Activated CD8-positive, alpha-beta memory T cell treated with anti-CD3 and anti-CD28 coated beads for 1 hour (primary cell): ENCODE data around the gene IMMP2L.
"Not testable (repeated sequence)": the region's sequence is repeated elsewhere in the genome, so short reads cannot be mapped to it uniquely, and the experiment has no call there.

Experiments used
- DNase-seq, 2 donors: peaks; one replicate each; pipeline ENCODE4 v3.0.0-alpha.2; 2020; ENCODE audit warnings: low read depth in 1 of 2; ENCODE audit errors: extremely low read depth in 1 of 2

Gene IMMP2L

DNA sequence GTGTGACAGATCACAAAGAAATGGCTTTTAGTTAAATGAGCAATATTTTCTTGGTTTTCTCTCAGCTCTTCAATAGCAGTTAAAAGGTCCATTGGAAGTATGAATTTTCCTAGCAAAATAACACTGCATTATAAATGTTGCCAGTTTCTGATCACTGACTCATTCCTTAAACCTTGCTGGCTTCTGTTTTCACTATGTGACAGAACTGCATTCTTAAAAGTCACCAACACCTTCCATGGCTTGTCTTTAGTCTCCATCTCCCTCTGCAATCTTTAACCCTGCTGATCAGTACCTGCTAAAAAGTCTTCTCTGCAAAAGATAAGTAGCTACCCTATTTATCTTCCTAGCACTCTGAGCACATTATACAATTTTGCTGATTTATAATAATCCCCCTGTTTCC lies 876.4 kb downstream of the IMMP2L start:
- DNase-seq: no peak

DNA sequence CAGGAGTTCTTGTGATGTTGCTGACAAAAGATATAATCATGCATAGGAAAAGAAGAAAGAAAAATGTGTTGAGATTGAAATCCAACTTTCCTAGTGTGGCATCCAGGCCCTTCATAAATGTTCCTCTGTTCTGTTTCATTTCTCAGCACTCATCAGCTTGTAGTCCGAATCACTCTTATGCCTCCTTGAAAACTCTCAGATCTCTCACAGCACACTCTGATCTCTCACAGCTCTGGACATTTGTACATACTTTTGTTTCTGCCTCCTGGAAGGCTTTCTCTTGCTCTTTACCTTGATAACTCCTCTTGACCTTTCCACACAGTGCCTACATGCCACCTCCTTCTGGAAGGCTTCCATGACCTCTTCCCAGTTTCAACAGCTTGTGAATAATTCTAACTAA lies 880.4 kb downstream of the IMMP2L start:
- DNase-seq: no peak

DNA sequence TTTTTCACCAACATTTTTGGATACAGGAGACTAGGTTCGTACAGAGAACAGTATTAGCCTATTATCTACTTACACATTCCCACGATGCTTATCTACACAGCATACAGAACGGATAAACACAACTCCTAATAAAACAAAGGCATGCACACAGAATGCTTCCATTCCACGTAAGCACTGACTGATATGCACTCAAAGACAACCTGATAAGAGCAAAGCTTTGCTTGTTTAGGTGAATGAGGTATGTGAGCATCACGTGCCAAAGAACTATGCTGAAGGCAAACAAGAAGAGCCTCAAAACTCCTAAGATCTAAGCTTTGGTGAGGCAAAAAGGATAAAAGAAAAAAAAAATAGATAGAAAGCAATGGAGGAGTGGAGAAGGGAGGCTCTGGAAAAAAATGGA lies 884.9 kb downstream of the IMMP2L start:
- DNase-seq: no peak

DNA sequence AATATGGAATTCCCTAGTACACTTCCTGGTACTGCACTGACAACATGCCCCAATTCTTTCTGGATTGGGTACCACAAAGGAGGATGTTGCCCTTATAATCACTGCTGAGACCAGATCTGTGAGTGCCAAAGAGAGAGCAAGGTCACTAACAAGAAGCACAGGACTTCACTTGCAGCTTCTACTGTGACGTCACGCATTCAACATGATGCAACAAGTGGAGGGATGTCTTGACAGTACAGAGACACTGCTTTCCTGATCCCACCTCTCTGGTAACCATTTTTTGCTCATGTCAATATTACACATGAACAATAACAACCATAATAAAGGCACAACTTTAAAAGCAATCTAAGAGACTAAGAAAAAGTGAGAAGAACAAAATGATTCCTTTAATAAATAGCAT lies 885.5 kb downstream of the IMMP2L start:
- DNase-seq: no peak

DNA sequence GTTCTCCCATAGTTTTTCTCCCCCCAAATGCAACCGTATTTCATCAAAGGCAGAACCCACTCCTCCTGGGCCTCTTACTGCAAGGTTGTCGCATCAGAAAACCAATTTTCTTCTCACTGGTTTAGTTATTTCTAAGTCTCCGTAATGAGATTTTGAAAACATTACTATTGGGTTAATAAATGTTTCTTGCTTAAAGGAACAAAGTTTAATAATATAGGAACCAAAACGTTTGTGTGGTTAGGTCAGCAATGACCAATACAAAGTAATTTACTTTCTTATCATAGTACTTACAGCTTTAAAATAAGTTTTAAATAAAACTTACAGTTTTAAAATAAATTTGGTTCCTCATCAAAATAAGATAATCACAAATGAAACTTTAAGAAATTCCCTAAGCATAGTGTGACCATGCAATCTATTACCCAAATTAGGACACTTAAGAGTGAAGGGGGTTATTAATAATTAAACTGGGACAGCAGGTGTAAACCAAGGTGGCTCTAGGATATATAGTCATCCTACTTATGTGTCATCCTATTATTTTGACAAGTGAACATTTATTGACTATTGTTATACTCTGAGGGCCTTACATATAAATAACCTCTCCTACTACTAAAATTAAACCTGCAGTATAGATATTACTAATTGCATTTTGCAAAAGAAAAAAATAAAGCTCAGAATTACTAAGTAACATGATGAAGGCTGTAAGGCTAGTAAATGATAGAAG lies 886.7 kb downstream of the IMMP2L start:
- DNase-seq: no peak

DNA sequence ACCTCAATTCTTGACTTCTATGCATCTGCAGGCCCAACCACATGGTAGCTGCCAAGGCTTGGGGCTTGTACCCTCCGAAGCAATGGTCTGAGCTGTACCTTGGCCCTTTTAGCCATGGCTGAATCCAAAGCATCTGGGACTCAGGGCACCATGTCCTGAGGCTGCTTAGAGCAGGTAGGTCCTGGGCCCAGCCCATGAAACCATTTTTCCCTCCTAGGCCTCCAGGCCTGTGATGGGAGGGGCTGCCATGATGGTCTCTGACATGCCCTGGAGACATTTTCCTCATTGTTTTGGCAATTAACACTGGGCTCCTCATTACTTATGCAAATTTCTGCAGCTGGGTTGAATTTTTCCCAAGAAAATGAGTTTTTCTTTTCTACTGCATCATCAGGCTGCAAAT lies 889.1 kb downstream of the IMMP2L start:
- DNase-seq: no peak

DNA sequence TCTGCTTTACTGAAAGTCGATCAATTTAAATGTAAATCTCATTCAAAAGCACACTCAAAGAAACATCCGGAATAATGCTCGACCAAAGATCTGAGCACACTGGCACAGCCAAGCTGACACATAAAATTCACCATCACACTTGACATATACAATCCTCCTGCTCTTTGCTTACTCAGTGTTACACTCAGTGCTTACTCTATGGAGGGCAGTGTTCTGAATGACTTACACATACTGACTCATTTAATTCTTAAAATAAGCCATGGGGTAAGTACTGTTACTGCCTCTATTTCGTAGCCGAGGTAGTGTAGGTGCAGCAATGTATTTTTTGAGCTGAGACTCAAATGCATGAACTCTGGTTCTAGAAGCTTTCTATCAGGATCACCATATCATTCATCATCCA lies 892.9 kb downstream of the IMMP2L start:
- no peak for DNase-seq

DNA sequence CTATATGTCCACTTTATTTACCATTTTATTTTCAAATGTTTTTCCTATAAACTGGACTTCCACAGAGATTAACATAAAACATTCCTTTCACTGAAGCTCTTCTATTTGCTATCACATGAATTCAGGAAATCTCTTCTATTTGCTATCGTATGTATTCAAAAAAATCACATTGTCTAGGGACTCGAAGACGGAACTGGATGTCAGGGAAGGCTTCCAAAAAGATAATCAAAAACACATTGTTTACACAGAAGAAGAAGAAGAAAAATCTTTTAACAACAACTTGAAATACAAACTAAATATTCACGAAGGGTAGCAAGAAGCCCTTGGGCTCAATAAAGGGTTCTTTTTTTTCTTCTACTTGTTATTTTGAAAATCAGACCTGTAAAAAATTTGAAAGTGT lies 897.5 kb downstream of the IMMP2L start:
- DNase-seq: no peak

DNA sequence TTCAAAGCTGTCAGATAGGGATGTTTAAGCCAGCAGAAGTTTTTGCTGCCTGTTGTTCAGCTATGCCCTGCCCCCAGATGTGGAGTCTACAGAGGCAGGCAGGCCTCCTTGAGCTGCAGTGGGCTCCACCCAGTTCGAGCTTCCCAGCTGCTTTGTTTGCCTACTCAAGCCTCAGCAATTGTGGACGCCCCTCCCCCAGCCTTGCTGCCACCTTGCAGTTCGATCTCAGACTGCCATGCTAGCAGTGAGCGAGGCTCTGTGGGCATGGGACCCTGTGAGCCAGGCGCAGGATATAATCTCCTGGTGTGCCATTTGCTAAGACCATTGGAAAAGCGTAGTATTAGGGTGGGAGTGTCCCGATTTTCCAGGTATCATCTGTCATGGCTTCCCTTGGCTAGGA lies 901.7 kb downstream of the IMMP2L start:
- not testable (repeated sequence) for DNase-seq

DNA sequence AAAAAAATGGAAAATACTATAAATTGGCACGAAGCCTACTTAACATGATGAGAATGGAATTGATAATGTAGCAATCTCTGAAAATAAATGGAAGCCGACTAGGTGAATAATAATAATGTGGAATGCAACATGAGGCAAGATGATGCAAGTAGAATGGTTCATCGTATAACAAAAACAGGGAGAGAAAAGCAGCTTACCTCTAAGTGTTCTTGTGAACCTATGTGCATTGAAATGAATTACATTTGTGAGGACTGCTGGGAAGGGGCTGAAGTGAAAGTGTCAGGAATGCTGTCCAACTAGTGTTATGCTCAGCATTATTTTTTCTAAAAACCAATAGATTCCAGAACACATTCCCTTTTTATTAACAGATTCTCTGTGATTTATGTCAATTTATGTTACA lies 912.0 kb downstream of the IMMP2L start:
- DNase-seq: no peak

DNA sequence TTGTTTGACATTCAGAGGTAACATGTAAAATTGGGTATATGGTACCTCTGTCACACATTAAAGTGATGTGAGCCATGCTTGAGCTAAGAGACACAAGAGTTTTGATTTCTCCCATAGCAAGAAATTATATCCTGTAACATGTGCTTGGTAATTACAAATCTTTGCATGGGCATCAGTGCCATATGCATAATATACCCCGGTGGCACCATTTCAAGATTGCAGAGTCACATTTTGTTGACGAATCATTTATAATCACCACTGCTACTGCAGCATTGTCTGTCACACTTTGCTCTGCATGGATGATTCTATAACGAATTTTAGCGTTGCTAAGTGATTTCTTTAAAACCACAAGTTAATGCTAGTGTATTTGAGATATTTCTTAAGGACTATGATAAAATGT lies 915.0 kb downstream of the IMMP2L start:
- no peak for DNase-seq

DNA sequence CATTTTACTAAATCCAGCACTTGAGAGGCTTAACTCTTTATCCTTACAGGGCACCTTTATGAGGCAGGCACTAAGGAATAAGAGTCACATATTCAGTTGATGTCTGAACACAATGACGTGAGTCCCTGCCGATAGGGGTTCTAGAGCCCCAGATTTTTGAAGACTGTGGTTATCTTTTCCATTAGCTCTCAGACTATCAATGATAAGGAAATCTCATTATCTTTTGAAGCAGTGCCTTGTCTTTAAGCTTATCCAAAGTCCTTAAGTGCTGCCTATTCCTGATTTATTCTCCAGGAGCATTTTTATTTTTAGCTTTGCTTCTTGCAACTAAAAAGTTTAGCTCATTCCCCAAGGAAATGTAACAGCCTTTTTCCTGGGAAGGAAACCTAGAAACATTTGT lies 915.5 kb downstream of the IMMP2L start:
- no peak for DNase-seq

DNA sequence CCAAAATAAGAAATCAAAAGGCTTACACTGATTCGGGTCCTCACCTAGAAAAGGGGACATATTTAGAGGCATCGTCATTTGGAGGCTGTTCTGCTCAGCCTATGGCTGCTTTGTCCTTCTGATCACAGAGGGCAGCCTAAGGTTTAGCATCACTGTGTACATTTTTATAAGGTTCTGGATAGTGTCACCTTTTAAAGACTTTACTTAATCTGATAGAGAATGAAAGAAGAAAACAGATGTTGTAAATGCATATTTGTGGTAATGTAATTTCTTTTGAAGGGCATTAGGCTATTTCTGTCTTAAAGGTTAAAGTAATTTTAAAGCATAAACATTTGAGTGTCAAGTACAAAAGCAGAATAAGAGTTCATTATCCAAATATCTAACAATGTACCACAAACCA lies 916.7 kb downstream of the IMMP2L start:
- DNase-seq: no peak

DNA sequence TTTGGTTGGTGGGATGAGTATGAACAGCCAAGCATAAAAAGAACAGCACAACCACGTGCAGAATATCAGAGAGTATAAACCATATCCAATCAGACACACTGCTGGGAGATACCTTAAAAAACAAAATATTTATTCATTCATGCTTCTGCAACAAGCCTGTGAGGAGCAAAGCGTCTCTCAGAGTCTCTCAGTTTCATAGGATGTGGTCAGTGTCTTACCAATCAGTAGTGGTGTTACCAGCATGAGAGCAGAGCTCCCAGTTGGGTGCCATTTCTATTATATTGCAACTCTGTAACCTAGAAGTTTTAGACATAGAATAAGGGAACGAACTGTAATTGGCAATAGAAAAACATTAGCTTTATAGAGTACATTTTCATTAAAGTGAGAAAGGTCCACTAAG lies 917.2 kb downstream of the IMMP2L start:
- no peak for DNase-seq

DNA sequence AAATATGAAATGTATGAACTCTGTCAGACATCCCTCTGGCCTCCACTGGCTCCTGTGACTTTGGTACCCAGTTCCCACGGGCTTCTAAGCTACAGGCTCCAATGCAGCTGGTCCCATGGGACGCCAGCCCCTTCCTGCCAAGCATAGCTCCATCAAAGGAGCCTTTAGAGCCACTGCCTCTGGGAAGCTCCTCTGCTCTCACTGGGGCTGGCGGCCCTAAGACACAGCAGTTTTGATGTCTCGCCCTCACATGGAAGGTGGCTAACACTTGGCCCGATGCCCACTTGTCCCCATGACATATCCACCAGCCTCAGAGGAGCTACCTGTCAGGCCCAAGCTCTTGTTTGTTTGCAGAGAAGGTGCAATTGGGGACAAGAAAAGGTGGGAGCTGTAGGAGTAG lies 925.0 kb downstream of the IMMP2L start:
- no peak for DNase-seq

DNA sequence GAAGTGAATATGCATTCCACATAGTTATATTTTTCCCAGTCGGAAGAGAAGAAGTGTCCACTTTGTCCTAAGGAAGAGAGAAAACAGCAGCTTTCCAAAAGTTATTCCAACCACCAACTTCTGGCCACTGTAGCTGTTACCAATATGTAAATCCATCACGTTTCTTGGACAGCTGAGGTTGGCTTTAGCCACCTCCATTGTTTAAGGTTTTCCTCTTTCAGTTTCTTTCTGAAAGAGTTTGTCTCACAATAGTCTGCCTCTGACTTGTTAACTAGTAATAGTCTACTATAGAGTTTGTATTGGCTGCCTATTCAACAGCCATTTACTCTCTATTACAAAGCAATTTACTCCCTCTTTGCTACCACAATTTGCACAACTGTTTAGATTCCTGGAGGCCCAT lies 929.0 kb downstream of the IMMP2L start:
- no peak for DNase-seq

DNA sequence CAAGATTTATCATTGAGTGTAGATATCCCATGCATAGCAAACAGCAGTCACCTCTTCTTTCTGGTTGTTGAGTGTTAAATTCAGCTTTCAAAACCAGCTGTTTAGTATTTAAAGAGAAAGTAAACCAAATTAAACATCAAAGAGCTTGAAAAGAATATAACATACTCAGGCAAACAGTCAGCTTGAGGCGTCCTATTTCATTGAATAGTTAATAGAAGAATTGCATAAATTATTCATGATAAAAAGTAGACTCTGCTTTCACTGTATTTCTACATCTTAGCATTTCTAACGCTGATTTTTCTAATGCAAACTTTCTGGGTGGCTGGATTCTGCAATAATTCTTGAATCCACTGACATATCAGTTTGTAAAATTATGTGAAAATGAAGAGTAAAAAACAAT lies 935.9 kb downstream of the IMMP2L start:
- no peak for DNase-seq

DNA sequence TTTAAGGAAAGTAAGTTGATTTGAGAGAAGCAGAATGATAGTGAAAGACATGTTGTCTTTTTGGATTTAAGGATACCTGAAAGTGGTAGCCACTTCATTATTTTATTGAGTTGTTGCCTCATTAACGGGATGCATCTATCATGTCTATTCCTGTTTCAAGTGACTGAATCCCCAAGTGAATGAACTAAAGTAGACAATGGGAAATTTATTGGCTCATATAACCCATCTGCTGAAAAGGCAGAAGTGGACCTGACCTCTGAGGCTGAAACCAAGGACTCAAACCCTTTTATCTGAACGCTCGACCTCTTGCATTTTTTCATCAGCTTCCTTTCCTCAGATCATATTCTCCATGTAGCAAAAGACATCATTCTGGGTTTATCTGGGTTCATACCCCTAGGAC lies 937.0 kb downstream of the IMMP2L start:
- no peak for DNase-seq

DNA sequence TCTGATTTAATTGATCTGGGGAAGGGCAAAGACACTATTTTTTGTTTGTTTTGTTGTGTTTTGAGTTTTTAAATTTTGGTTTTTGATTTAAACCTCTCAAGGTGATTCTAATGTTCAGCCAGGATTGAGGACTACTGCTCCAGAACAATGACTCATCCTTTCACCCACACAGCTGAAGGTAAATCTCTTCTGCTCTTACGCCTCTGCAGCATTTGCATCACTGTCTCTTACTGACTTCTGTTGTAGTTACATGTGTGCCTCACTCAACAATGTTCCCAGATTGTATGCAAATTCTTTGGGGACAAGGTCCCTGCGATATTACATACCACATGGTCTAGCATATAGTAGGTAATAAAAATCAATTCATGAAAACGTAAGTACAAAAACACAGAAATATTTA lies 938.9 kb downstream of the IMMP2L start:
- DNase-seq: no peak

DNA sequence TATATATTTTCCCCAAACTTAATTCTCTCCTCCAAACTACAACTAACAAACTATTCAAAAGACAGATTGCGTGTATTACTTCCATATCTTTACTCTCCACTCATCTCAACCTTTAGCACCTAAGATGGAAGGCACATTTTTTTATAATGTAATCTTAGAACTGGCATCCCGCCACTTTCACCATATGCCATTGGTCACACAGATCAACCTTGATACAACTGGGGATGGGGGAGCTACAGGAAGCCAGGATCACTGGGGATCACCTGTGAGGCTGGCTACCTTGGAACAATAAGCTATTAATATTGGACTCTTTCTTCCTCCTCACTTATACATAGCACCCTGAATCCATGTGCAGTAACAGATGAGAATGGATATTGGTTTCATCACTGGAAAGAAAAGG lies 941.0 kb downstream of the IMMP2L start:
- no peak for DNase-seq

DNA sequence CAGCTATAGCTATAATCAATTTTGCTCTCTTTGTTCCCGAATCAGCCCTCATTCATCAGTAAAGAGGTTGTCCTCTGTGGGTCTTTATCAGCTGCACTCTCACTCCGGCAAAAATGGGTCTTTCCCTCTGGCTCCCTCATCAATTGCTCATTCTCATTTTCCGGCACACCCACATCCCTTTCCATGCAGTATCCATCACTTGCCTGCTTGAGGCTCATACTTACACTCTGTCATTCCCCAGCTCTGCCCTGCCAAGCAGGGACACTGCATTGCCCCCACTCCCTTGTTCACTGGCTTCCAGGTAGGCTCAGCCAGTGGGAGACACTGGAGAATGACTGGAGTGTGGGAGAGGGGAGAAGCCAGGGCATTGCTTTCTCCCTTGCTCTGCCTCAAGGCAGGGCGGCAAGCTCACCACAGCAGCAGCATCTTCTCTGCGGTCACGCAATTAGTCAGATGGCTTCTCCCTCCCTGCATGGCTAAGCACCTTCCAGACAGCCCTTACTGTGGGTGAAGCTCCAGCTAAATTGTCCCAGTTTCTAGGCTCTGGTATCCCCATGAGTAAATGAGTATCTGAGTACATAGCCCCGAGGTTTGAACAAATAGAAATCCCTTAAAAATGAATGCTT lies 942.1 kb downstream of the IMMP2L start:
- DNase-seq: no peak
